Measurements from ENCODE around the gene SPATS1.
"Not testable (repeated sequence)": the region's sequence is repeated elsewhere in the genome, so short reads cannot be mapped to it uniquely, and the experiment has no call there.

SPATS1 gene

GRCh38 chr6:44311767-44312166 is 30.7 kb upstream of the SPATS1 start:
- DNase-seq = no peak

- DNase-seq = peak; percentile 95
Observed at GRCh38 chr6:44312901-44313788, 29.3 kb upstream of the SPATS1 start, which contains the start of gene AARS2. TSS of gene AARS2 (minus strand) at chr6:44313347. CDS start at chr6:44313323, 24 bp downstream.

GRCh38 chr6:44314657-44315056 is 27.8 kb upstream of the SPATS1 start:
- not testable (repeated sequence) for DNase-seq

- DNase-seq = no peak
Observed at GRCh38 chr6:44315516-44315915, 26.9 kb upstream of the SPATS1 start.

GRCh38 chr6:44315951-44316350 is 26.5 kb upstream of the SPATS1 start:
- no peak for DNase-seq

GRCh38 chr6:44316481-44316880 is 26.0 kb upstream of the SPATS1 start:
- no peak for DNase-seq

GRCh38 chr6:44317136-44317631 is 25.3 kb upstream of the SPATS1 start:
- not testable (repeated sequence) for DNase-seq

GRCh38 chr6:44321210-44321609 is 21.2 kb upstream of the SPATS1 start:
- DNase-seq = no peak

GRCh38 chr6:44327096-44327495 is 15.4 kb upstream of the SPATS1 start:
- no peak for DNase-seq

GRCh38 chr6:44327760-44328159 is 14.7 kb upstream of the SPATS1 start:
- DNase-seq = no peak

GRCh38 chr6:44328203-44328602 is 14.2 kb upstream of the SPATS1 start:
- not testable (repeated sequence) for DNase-seq

- no peak for DNase-seq
Observed at GRCh38 chr6:44329858-44330257, 12.6 kb upstream of the SPATS1 start.

GRCh38 chr6:44332585-44332984 is 9.9 kb upstream of the SPATS1 start:
- no peak for DNase-seq

- no peak for DNase-seq
Observed at GRCh38 chr6:44333273-44333919, 9.1 kb upstream of the SPATS1 start.

GRCh38 chr6:44333942-44334341 is 8.5 kb upstream of the SPATS1 start:
- DNase-seq = no peak

GRCh38 chr6:44335631-44336030 is 6.8 kb upstream of the SPATS1 start:
- DNase-seq = no peak

- peak; percentile 75 for DNase-seq
Observed at GRCh38 chr6:44338228-44339122, 4.0 kb upstream of the SPATS1 start.

GRCh38 chr6:44339301-44339700 is 3.1 kb upstream of the SPATS1 start:
- no peak for DNase-seq

- DNase-seq = peak; percentile 4
Observed at GRCh38 chr6:44339763-44340625, 2.5 kb upstream of the SPATS1 start.

GRCh38 chr6:44341095-44341890 is 1.2 kb upstream of the SPATS1 start:
- DNase-seq = no peak

- DNase-seq = no peak
Observed at GRCh38 chr6:44342052-44342451, 398 bp upstream of the SPATS1 start.

Measured in stimulated activated CD4-positive, alpha-beta T cell treated with anti-CD3 and anti-CD28 coated beads, Interleukin-4, amount 100 ng/mL, for 24 hours (primary cell).